22Rv1 (cell line): ENCODE results near the gene ZBTB44.

Experiments used
- CTCF ChIP-seq: fragments of 450-650 bp; IDR thresholded peaks from 2 replicates; pipeline ENCODE4 v1.5.1; 2017; ENCODE audit warnings: mild to moderate bottlenecking
- ZFX ChIP-seq: fragments of 450-650 bp; IDR thresholded peaks from 2 replicates; pipeline ENCODE4 v1.6.1; 2017; ENCODE audit warnings: antibody characterized with exemption, borderline replicate concordance

GRCh38 chr11:130315354-130315970, 745 bp upstream of the ZBTB44 start:
- TF ChIP-seq CTCF (no peak), ZFX (no peak)
